ENCODE measurements around the gene VNN1.
A peak's percentile ranks its signal among the peaks of the same experiment; 100 is the strongest.

Gene VNN1, protein sequence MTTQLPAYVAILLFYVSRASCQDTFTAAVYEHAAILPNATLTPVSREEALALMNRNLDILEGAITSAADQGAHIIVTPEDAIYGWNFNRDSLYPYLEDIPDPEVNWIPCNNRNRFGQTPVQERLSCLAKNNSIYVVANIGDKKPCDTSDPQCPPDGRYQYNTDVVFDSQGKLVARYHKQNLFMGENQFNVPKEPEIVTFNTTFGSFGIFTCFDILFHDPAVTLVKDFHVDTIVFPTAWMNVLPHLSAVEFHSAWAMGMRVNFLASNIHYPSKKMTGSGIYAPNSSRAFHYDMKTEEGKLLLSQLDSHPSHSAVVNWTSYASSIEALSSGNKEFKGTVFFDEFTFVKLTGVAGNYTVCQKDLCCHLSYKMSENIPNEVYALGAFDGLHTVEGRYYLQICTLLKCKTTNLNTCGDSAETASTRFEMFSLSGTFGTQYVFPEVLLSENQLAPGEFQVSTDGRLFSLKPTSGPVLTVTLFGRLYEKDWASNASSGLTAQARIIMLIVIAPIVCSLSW

DNA sequence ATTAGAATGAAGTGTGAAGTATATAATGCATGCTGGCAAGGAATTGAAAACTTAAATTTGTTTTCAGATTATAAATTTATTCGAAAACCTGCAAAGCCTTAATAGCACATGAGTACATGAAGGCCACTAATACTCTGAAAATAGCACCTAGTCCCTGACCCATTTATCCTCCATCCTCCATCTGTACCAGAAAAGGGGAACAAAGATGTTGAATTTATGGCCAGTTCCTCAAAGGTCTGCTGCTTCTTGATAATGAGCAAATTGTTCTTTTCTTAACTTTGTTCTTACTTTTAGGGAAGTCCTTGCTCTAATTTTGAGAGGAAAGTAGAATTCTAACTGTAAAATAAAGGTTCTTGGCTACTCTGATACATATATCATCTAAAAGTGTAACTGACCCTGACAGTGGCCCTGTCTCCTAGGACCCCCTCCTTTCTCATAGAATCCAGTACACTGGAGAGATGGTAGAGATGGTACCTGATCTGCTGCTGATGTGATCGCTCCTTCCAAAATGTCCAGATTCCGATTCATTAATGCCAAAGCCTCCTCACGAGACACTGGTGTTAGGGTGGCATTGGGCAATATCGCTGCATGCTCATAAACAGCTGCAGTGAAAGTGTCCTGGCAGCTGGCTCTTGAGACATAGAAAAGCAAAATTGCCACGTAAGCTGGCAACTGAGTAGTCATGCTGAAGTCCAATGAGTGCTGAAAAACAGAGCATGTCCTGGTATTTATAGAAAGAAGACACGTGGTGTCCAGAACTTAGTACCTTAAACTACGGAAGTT, at the start of gene VNN1:
Gene VNN1, minus strand, starts transcription at position 704 of the 783 bp plus-strand sequence. Its CDS starts 20 bp downstream, at position 684.
- no peak for DNase-seq

DNA sequence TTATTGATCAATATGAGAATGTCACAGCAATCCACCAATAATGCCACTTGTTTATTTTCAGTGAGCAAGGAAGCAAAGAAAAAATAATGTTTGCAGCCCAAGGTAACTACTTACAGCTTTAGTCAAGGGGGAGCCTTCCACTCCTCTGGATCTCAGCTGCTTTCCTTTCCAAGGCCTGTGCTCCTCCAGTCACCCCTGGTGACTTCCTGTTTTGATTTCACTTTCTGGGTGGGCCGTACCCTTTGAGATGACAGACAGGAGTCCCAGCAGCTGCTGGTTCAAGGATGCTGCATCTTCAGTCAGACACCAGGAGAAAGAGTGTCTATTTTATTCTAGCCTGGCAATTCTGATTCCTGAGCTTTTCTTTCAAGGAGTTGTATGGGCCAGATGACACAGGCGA, 49.4 kb upstream of the VNN1 start:
- DNase-seq, result peak; percentile 11

DNA sequence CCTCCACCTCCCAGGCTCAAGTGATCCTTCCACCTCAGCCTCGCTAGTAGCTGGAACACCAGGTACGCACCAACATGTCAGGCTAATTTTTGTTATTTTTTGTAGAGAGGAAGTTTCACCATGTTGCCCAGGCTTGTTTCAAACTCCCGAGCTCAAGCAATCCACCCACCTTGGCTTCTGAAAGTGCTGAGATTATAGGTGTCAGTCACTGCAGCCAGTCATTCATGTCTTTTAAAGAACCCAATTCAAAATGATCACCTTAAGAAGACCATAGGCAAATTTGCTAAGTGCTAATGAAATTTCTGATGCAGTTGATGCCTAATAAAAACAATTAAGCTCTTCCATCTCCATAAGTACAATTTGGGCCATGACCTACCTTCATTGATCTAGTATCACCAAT, 46.4 kb upstream of the VNN1 start:
- DNase-seq, result no peak

DNA sequence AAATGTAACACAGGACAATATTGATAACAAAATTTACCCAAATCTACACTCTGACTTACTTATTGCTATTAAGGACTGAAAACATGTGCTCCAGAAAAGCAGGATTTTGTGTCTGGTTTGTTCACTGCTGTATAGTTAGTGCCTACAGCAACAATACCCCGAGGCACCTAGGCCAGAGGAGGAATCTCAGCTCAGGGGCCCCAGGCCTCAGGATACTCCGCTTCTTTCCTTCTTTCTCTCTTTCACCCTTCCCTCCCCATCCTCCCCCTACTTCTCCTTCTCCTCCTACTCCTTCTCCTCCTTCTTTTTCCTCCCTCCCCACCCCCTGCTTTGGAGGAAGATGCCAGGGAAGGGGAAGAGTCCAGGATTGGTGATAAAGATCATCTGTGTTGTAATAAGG, 44.8 kb upstream of the VNN1 start:
- no peak for DNase-seq

DNA sequence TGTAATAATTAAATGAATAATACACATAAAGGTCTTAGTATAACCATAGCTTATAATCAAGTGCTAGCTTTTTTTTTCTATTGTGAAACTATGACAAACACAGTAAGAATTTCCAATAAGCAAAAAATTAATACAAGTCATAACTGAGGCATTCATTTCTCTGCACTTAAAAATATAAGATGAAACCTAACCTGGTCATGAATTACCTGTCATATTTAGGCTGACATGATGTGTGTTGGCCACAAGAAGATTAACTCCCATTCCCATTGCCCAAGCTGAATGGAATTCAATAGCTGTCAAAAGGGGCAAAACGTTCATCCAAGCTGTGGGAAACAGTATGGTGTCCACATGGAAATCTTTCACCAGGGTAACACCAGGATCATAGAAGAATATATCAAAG, 38.4 kb upstream of the VNN1 start:
- no peak for DNase-seq

DNA sequence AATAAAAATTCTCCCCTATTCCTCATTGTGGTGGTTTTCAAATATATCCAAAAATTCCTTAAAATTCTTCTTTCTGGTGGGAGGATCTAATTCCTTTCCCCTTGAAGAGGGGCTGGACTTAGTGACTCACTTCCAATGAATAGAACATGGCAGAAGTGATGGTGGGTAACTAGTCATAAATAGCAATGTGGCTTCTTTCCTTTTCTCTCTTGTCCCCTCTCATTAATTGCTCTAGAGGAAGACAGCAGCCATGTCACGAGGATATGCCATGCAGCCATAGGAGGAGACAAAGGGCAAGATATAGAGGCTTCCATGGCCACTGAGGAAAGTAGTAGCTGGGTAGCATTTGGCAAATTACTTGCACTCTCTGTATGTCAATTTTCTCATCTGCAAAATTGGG, 38.0 kb upstream of the VNN1 start:
- DNase-seq, result no peak

DNA sequence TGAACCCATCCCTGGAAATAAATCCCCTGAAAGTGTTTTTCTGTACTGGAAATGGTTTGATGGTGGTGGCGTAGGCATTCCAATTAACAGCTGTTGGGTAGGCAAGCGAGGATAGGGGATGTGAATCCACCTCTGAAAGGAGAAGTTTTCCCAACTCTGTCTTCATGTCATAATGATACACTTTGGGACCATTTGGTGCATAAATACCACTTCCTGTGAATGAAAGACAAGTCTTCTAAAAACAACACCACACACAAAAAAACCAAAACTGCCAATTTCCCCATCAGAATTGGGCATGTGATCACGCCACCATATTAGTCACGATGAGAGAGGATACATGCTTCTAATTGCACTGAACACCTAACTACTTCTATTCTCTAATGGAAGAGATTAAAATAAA, 37.5 kb upstream of the VNN1 start:
- DNase-seq, result no peak

DNA sequence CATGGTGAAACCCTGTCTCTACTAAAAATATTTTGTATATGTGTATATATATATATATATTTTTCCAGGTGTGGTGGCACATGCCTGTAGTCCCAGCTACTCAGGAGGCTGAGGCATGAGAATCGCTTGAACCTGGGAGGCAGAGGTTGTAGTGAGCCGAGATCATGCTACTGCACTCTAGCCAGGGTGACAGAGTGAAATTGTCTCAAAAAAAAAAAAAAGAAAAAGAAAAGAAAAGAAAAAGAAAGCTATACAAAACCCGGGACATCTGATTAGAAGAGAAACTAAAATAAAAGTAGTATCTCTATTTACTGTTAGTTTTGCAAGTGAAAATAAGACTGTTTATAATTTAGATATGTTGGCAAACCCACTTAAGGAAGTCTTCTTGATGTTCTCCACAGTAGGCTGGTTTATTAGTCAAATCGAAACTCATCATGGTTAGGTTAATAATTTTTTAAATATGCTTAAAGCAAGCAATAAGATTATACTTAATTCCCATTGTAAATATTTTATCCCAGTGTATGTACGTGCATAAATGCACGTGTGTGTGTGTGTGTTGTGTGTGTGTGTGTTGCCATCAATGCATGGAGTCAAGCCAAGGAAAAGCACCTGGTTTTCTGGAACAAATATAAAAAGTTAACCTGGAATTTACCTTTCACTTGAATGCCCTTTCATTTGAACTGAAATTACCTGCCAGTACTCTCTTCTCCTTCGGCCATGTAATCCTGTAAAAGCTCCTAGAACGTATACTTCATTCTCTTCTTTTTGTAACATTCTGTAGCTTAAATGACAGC, 36.8 kb upstream of the VNN1 start:
- no peak for DNase-seq

DNA sequence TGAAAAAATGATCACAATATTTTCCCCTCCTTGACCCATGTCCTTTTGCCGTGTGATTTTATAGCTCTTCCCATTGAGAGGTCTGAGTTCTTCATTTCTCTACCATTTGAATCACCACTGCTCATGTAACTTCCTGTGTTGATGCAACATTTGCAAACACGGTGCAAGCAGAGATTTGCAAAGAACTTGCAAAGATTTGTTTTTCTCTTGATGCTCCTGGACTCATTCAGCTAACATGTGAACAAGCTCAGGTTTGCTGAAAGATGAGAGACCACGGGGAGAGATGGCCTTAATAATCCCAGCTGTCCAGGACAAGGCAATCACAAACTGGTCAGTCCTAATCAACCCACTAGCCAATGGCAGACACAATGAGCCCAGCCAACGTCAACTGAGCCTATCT, 35.3 kb upstream of the VNN1 start:
- DNase-seq, result peak; percentile 22

DNA sequence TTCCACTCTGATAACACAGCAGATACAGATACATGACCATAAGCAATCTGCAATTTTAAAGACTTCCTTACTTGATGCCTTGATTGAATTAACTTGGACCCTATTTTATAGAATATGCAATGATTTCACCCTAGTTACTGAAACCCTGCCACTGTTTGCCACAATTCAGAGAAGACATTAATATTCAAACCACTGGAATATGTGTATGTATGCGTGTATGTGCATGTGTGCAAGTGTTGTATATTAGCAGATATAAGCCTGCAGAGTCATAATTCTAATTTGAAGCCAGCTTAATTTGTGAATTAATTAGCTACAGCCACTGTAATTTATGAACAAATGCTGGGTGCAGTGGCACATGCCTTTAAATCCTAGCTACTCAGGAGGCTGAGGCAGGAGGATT, 34.6 kb upstream of the VNN1 start:
- DNase-seq, result no peak

DNA sequence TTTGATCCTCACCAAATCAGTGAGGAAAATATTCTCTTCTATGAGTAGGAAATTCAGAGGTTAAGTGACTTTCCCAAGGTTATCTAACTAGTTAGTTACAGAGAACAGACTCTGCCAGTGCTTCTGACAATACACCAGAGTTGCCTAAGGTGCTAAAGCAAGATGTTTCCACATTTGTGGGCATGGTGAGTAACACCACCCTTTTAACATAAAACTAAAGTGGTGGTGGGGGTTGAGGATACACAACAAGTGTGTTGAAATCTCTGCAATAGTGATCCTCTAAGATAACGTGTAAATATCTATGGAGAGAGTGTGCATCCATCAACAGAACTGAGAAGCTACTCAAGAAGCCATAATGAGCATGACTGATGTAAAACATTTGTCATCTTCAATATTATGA, 32.2 kb upstream of the VNN1 start:
- no peak for DNase-seq

DNA sequence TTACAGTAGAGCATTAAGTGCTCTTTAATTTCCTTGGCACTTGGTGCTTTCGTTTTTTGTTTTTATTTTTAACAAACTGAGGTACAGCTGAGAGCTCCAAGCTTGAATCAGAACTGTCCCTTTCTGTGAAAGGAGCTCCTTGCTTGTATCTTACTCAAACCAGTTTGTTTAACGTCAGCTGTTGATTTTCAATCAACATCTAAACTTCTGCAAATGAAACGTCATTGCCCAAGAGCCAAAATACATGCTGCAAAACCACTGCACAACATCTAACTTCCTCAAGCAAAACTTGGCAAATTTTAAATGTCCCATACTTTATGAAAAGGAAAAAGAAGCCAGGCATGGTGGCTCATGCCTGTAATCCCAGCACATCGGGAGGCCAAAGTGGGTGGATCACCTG, 28.6 kb upstream of the VNN1 start:
- no peak for DNase-seq

DNA sequence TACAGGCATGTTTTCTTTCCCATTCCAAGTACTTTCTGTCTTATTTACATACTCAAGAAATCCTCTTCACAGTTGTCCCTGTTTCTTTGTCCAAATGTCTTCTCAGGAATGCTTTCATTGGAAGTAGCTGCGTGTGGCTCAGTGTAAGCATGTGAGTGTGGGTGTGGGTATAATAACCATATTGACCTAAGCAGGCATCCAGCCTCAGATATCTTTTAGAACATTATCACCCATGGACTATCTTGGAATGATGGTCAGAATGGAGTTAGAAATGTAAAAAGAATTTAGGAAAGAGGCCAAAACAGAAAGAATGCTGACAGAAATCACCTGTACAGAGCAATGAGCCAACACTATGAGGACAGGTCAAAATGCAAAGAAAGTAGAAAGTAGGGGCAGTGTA, 27.4 kb upstream of the VNN1 start:
- no peak for DNase-seq

DNA sequence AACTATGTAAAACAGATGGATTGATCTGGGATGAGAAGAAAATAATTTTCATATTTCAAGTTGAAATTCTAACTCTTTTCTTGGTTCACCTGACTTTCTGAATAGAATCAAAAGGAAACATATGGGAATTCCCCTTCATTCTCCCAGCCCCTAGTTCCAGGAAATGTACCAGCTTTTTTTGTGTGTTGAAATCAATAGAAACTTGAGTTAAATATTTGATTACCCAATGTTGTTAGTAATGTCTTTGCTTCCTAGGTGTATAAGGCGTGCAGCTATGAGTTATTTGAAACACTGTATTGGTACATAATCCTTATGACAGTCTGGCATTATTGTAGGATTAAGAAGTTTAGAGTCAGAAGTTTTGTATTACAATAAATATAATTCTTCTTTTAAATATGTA, 22.4 kb upstream of the VNN1 start:
- DNase-seq, result no peak

DNA sequence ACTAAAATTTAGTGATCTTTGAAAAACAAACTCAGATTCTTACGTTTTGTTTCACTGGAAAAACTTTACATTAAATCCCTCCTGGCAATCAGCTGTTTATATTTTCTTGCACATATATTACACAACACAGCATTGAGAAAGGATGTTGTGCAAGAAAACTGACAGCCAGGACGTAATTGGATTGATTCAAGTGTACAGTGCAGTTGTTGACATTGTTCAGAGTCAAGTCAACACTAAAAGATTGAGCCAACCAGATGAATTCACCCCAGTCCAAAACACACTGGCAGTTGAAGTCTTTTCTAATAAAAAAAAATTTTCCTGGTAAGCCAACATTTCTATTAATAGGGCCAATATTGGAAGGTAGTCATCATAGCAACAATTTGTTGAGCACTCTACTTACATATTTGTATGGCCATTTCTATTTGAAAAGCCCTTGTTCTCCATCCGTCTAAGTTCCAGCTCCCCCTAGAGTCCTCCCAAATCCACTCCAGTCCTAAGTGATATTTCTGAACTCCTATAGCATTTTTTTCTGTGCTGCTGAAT, 20.9 kb upstream of the VNN1 start:
- no peak for DNase-seq

DNA sequence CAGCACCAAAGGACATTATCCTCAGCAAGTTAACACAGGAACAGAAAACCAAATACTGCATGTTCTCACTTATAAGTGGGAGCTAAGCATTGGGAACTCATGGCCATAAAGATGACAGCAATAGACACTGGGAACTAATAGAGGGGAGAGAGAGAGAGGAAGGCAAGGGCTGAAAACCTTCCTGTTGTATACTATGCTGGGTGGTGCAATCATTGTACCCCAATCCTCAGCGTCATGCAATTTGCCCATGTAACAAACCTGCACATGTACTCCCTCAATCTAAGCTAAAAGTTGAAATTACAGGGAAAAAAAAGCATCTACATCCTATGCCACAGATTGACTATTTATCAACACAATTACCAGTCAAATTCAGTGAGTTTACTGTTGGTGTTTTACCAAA, 20.0 kb upstream of the VNN1 start:
- DNase-seq, result no peak

DNA sequence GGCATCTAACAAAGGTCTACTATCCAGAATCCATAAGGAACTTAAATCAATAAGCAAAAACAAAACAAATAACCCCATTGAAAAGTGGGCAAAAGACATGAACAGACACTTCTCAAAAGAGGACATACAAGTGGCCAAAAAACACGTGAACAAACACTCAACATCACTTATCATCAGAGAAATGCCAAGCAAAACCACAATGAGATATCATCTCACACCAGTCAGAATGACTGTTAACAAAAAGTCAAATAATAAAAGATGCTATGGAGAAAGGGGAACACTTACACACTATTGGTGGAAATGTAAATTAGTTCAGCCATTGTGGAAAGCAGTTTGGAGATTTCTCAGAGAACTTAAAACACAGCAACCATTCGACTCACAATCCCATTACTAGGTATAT, 19.4 kb upstream of the VNN1 start:
- no peak for DNase-seq

DNA sequence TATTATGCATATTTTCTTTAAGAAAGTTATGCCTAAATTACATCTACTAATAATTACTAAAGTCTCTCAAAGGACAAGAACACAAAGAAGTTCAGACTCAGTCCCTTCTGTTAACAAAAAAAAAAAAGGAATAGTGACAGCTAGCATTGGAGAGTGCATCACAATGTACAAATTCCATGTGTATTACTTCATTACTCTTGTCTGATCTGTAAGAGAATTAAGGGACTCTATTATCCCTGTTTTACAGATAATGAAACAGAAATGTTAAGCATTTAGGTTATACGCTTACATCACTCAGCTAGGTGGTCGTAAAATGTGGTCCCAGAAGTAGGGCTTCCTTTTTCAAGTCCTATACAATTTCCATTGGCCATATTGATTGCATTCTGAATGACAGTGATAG, 17.2 kb upstream of the VNN1 start:
- DNase-seq, result no peak

DNA sequence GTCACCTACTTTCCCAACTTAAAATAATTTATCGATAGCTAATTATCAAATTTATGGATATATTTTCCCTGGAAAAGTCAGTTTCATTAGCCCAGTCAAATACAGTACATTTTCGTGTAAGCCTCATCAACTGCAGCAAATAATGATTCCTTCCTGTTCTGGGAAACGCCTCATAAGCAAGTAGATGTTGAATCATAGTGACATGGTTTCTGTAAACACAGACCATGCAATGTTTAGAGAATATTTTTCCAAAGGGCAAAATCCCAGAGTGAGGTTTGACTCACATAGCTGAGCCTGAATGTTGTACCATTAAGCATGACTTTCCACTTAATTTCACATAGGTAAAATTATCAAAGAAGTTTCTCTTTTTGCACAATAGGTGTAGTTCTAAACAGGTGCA, 16.7 kb upstream of the VNN1 start:
- DNase-seq, result no peak

DNA sequence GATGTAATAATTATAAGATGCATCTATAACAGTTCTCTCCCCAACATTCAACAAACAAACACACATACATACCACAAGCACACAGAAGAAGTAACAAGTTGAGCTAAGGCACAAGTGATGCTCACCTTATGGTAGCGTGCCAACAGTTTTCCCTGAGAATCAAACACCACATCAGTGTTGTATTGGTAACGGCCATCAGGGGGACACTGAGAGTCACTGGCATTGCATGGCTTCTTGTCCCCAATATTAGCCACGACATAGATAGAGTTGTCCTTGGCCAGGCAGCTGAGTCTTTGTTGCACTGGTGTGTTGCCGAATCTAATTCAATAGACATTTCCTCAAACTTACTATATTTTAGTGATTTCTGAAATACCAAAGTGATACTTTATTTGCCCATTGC, 14.8 kb upstream of the VNN1 start:
- DNase-seq, result no peak

DNA sequence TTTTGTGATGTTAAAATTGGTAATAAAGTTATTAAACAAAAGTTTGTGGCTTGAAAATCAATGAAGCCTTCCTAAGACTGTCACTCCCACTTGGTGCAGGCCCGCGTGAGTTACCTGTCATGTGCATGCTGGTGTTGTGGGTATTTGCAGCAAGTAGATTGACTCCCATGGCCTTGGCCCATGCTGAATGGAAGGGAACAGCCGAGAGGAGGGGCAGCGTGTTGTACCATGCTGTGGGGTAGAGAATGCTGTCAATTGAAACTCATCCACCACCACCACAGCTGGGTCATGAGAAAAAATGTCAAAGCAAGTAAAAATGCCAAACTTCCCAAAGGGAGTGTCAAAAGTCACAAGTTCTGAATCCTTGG, 12.7 kb upstream of the VNN1 start:
- no peak for DNase-seq

DNA sequence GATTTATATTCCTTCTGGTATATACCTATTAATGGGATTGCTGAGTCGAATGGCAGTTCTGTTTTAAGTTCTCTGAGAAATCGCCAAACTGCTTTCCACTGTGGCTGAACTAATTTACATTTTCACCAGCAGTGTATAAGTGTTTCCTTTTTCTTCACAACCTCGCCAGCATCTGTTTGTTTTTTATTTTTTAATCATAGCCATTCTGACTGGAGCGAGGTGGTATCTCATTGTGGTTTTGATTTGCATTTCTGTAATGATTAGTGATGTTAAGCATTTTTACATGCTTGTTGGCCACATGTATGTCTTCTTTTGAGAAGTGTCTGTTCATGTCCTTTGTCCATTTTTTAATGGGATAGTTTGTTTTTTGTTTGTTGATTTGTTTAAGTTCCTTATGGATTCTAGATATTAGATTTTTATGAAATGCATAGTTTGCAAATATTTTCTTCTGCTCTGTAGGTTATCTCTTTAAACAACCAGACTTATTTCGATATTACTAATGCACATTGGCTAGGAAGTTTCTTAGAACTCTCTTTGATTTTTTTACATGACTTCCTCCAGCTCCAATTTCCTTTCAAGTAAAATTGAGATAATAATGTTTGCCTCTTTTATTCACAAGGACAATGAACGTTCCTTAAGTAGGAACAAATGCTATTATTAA, 12.2 kb upstream of the VNN1 start:
- no peak for DNase-seq

DNA sequence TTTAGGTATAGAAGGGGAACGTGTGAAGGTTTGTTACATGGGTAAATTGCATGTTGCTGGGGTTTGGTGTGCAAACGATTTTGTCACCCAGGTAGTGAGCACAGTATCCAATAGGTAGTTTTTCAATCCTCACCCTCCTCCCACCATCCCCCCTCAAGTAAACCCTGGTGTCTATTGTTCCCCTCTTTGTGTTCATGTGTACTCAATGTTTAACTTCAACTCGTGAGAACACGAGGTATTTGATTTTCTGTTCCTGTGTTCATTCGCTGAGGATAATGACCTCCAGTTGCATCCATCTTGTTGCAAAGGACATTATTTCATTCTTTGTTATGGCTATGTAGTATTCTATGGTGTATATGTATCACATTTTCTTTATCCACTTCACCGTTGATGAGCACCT, 11.6 kb upstream of the VNN1 start:
- no peak for DNase-seq
